H9 (cell line): ENCODE results near the gene CCDC154. TPM values are rescaled to one million over a fixed set of nuclear protein-coding genes. Genes with fewer than 3 reads are reported as not detected.

Experiments used
- DNase-seq: peaks from one replicate; pipeline ENCODE4 v3.0.0-alpha.2; 2017
- H2AFZ ChIP-seq: one replicate; pipeline ENCODE4 v1.6.1; 2013; ENCODE audit warnings: mild to moderate bottlenecking, low read length, control low read depth, moderate library complexity
- H2AK5ac ChIP-seq: 2 replicates; pipeline ENCODE4 v1.6.1; 2013; ENCODE audit warnings: low read length, control low read depth, mixed read lengths; ENCODE audit not compliant: insufficient read length
- H2BK120ac ChIP-seq: one replicate; pipeline ENCODE4 v1.6.1; 2013; ENCODE audit warnings: low read depth, mild to moderate bottlenecking, low read length, control low read depth, inconsistent platforms; ENCODE audit not compliant: poor library complexity, severe bottlenecking
- H2BK12ac ChIP-seq: 2 replicates; pipeline ENCODE4 v1.6.1; 2013; ENCODE audit warnings: low read length, control low read depth, mixed read lengths, low read depth; ENCODE audit not compliant: insufficient read length
- H2BK15ac ChIP-seq: 2 replicates; pipeline ENCODE4 v1.6.1; 2013; ENCODE audit warnings: low read depth, low read length, control low read depth
- H2BK20ac ChIP-seq: one replicate; pipeline ENCODE4 v1.6.1; 2013; ENCODE audit warnings: low read depth, mild to moderate bottlenecking, low read length, control low read depth, inconsistent platforms; ENCODE audit not compliant: poor library complexity, severe bottlenecking
- H2BK5ac ChIP-seq: 2 replicates; pipeline ENCODE4 v1.6.1; 2013; ENCODE audit warnings: low read length, control low read depth, mixed read lengths; ENCODE audit not compliant: insufficient read length
- H3K14ac ChIP-seq: 2 replicates; pipeline ENCODE4 v1.6.1; 2013; ENCODE audit warnings: low read length, control low read depth; ENCODE audit not compliant: insufficient read depth
- H3K18ac ChIP-seq: 2 replicates; pipeline ENCODE4 v1.6.1; 2013; ENCODE audit warnings: low read depth, mild to moderate bottlenecking, mixed read lengths, low read length, control low read depth; ENCODE audit not compliant: insufficient read length
- H3K23ac ChIP-seq: 2 replicates; pipeline ENCODE4 v1.6.1; 2013; ENCODE audit warnings: low read length, control low read depth, mixed read lengths, low read depth; ENCODE audit not compliant: insufficient read length
- H3K23me2 ChIP-seq: 2 replicates; pipeline ENCODE4 v1.6.1; 2013; ENCODE audit warnings: low read depth, mild to moderate bottlenecking, mixed read lengths, low read length, control low read depth; ENCODE audit not compliant: insufficient read length, poor library complexity, severe bottlenecking
- H3K27ac ChIP-seq: 2 replicates; pipeline ENCODE4 v1.5.1; 2013; ENCODE audit warnings: low read length, control low read depth, mixed read lengths, low read depth; ENCODE audit not compliant: insufficient read length
- H3K27me3 ChIP-seq: 2 replicates; pipeline ENCODE4 v1.6.1; 2013; ENCODE audit warnings: low read length, control low read depth, inconsistent platforms; ENCODE audit not compliant: insufficient read depth
- H3K4ac ChIP-seq: 2 replicates; pipeline ENCODE4 v1.6.1; 2013; ENCODE audit warnings: low read depth, mild to moderate bottlenecking, control low read depth, inconsistent platforms, low read length, moderate library complexity
- H3K4me1 ChIP-seq: 2 replicates; pipeline ENCODE4 v1.6.1; 2013; ENCODE audit warnings: low read length, control low read depth, inconsistent platforms; ENCODE audit not compliant: insufficient read depth
- H3K4me2 ChIP-seq: 2 replicates; pipeline ENCODE4 v1.6.1; 2013; ENCODE audit warnings: low read length, control low read depth, mixed read lengths; ENCODE audit not compliant: insufficient read length, insufficient read depth
- H3K56ac ChIP-seq: 2 replicates; pipeline ENCODE4 v1.6.1; 2013; ENCODE audit warnings: low read depth, mild to moderate bottlenecking, mixed read lengths, low read length, control low read depth; ENCODE audit not compliant: insufficient read length
- H3K79me1 ChIP-seq: 2 replicates; pipeline ENCODE4 v1.6.1; 2013; ENCODE audit warnings: low read depth, mild to moderate bottlenecking, moderate library complexity, low read length, control low read depth, inconsistent platforms; ENCODE audit not compliant: insufficient read depth, poor library complexity, severe bottlenecking
- H3K79me2 ChIP-seq: 2 replicates; pipeline ENCODE4 v1.6.1; 2013; ENCODE audit warnings: low read length, control low read depth, inconsistent platforms; ENCODE audit not compliant: insufficient read depth
- H3K9ac ChIP-seq: 2 replicates; pipeline ENCODE4 v1.6.1; 2013; ENCODE audit warnings: low read length, control low read depth, mixed read lengths; ENCODE audit not compliant: insufficient read length; ENCODE audit errors: extremely low read depth
- H3K9me3 ChIP-seq: one replicate; pipeline ENCODE4 v1.6.1; 2013; ENCODE audit warnings: low read depth, low read length, inconsistent platforms; ENCODE audit not compliant: control insufficient read depth
- H3T11ph ChIP-seq: one replicate; pipeline ENCODE4 v1.6.1; 2013; ENCODE audit warnings: mild to moderate bottlenecking, low read length, control low read depth, inconsistent platforms
- H4K20me1 ChIP-seq: one replicate; pipeline ENCODE4 v1.6.1; 2013; ENCODE audit not compliant: control insufficient read depth, insufficient read length, insufficient read depth
- H4K5ac ChIP-seq: 2 replicates; pipeline ENCODE4 v1.6.1; 2013; ENCODE audit warnings: low read depth, mild to moderate bottlenecking, mixed read lengths, low read length, control low read depth; ENCODE audit not compliant: insufficient read length
- H4K8ac ChIP-seq: replicated peaks from 2 replicates; pipeline ENCODE4 v1.6.1; 2013; ENCODE audit warnings: low read length, control low read depth, mixed read lengths, low read depth; ENCODE audit not compliant: insufficient read length
- H4K91ac ChIP-seq: 2 replicates; pipeline ENCODE4 v1.6.1; 2013; ENCODE audit warnings: low read depth, mild to moderate bottlenecking, moderate library complexity, mixed read lengths, low read length, control low read depth; ENCODE audit not compliant: insufficient read length
- H3K27ac Mint-ChIP-seq, 3 experiments: 2 replicates in 2 of 3; 3 replicates in 1 of 3; pipeline ENCODE4 v1.8.0; 2020 to 2021; ENCODE audit warnings: mixed read lengths in 3 of 3, mild to moderate bottlenecking in 1 of 3, moderate library complexity in 1 of 3
- H3K27me3 Mint-ChIP-seq: 2 replicates; pipeline ENCODE4 v1.8.0; 2021; ENCODE audit warnings: low read depth, mild to moderate bottlenecking, moderate library complexity, mixed read lengths
- H3K36me3 Mint-ChIP-seq, 3 experiments: 2 replicates in 2 of 3; 3 replicates in 1 of 3; pipeline ENCODE4 v1.8.0; 2020 to 2021; ENCODE audit warnings: low read depth in 3 of 3, mixed read lengths in 3 of 3; ENCODE audit not compliant: insufficient read depth in 1 of 3
- H3K4me1 Mint-ChIP-seq, 2 experiments: 2 replicates each; pipeline ENCODE4 v1.8.0; 2020; ENCODE audit warnings: mixed read lengths in 2 of 2
- H3K4me3 Mint-ChIP-seq, 2 experiments: 2 replicates in 1 of 2; 3 replicates in 1 of 2; pipeline ENCODE4 v1.8.0; 2020 to 2021; ENCODE audit warnings: mild to moderate bottlenecking in 2 of 2, mixed read lengths in 2 of 2, moderate library complexity in 1 of 2
- H3K9me3 Mint-ChIP-seq, 2 experiments: 2 replicates in 1 of 2; 3 replicates in 1 of 2; pipeline ENCODE4 v1.8.0; 2020; ENCODE audit warnings: mild to moderate bottlenecking in 2 of 2, mixed read lengths in 2 of 2, moderate library complexity in 1 of 2
- WGBS: extraction: QIAGEN DNeasy Blood & Tissue Kit; methylation state at CpG from one replicate; pipeline ENCODE4 v1.1.7; 2013; ENCODE audit warnings: missing lambda C conversion rate, low lambda C conversion rate, mixed read lengths; ENCODE audit not compliant: insufficient read length; ENCODE audit errors: extremely low coverage; 5-methylcytosine and 5-hydroxymethylcytosine counted together
- total RNA-seq: library from RNA; stranded (reverse); gene quantifications from 2 replicates; pipeline ENCODE4 v1.2.1, GENCODE V29; 2021
- TF ChIP-seq, protein P1 (sequence below): fragments of 200-600 bp; sonication (generic); conservative IDR thresholded peaks from 3 replicates; pipeline ENCODE4 v1.8.0; 2021; ENCODE audit warnings: antibody characterized with exemption, mild to moderate bottlenecking

CCDC154 gene
- total RNA-seq, 1 experiment from 2014 or later: 1.3 TPM

DNA sequence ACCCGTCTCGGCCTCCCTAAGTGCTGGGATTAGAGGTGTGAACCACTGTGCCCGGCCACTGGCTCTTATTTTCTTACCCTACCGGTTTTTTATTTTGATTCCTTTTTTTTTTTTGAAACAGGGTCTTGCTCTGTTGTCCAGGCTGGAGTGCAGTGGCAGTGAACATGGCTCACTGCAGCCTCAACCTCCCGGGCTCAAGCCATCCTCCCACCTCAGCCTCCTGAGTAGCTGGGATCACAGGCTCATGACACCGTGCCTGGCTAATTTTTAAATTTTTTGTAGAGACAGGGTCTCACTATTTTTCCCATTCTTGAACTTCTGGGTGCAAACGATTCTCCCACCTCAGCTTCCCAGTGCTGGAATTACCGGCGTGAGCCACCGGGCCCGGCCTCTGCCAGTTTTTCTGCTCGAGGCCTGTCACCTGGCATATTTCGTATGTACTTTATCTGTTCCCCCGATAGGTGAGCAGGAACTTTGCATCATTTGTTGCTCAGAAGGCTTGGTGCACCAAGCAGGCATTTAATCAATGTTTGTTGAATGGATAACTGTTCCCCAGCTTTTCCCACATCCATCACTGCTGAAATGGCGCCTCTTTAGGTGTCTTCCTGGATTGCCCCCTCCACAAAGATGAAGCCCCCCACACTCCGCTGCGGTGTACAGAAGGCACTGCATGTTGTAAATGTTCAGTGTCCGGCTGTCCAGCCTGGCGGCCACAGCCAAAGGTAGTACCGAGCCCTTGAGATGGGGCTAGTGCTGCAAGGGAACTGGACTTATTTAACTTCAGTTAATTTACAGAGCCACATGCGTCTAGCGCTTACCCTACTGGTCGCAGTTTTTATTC is 47.9 kb upstream of the CCDC154 start:
- H3K9ac ChIP-seq: peak overlapping the region; percentile 82
- H2BK120ac ChIP-seq: no peak overlapping the region
- no peak overlapping the region for H4K8ac ChIP-seq
- no peak overlapping the region for H2BK12ac ChIP-seq
- H3K4me2 ChIP-seq: peak overlapping the region; percentile 86
- Mint-ChIP-seq H3K36me3 (peaks cover 3 to 22% (median 21%) of the 10 kb centered on the region in 3 experiments; a peak in 5 of 7 replicates), H3K9me3 (no peaks in the 10 kb centered on the region), H3K4me1 (peaks cover 4 to 12% of the 10 kb centered on the region in 2 experiments), H3K4me3 (peak overlapping the region; percentile 87 to 94), H3K27me3 (peaks cover 3% of the 10 kb centered on the region), H3K27ac (peak overlapping the region in 2 of 3 experiments; percentile 97 to 99; a peak in 4 of 7 replicates)
- no peaks in the 10 kb centered on the region; the same call in 1 of the 2 replicates for H3K4me1 ChIP-seq
- peak overlapping the region; percentile 4 for H4K5ac ChIP-seq
- H3K23me2 ChIP-seq: peaks cover 3% of the 10 kb centered on the region
- no peak overlapping the region for H3K27ac ChIP-seq
- no CpG with 5 or more reads among the region's 23 CpGs for WGBS
- H3K14ac ChIP-seq: peak overlapping the region; percentile 97; the same call in 1 of the 2 replicates
- H2BK15ac ChIP-seq: no peak overlapping the region
- no peak overlapping the region for H2BK20ac ChIP-seq
- H2BK5ac ChIP-seq: no peak overlapping the region
- peak overlapping the region; percentile 96 for H3K18ac ChIP-seq
- H4K91ac ChIP-seq: no peak overlapping the region
- H3K27me3 ChIP-seq: no peaks in the 10 kb centered on the region
- H3K79me1 ChIP-seq: no peaks in the 10 kb centered on the region
- no peak overlapping the region for H3K23ac ChIP-seq
- no peak overlapping the region for H2AK5ac ChIP-seq
- no peak overlapping the region for H3T11ph ChIP-seq
- no peak overlapping the region for H3K56ac ChIP-seq
- no peak for DNase-seq
- H3K9me3 ChIP-seq: no peaks in the 10 kb centered on the region
- no peak overlapping the region for H3K4ac ChIP-seq
- no peak overlapping the region for H2AFZ ChIP-seq
- TF ChIP-seq, protein P1, sequence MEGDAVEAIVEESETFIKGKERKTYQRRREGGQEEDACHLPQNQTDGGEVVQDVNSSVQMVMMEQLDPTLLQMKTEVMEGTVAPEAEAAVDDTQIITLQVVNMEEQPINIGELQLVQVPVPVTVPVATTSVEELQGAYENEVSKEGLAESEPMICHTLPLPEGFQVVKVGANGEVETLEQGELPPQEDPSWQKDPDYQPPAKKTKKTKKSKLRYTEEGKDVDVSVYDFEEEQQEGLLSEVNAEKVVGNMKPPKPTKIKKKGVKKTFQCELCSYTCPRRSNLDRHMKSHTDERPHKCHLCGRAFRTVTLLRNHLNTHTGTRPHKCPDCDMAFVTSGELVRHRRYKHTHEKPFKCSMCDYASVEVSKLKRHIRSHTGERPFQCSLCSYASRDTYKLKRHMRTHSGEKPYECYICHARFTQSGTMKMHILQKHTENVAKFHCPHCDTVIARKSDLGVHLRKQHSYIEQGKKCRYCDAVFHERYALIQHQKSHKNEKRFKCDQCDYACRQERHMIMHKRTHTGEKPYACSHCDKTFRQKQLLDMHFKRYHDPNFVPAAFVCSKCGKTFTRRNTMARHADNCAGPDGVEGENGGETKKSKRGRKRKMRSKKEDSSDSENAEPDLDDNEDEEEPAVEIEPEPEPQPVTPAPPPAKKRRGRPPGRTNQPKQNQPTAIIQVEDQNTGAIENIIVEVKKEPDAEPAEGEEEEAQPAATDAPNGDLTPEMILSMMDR: no peak; the same call in 2 of the 3 replicates
- no peaks in the 10 kb centered on the region; the same call in 1 of the 2 replicates for H3K79me2 ChIP-seq
- H4K20me1 ChIP-seq: no peaks in the 10 kb centered on the region
